ENCODE results near the gene TAF12.
"Not testable (repeated sequence)": the region's sequence is repeated elsewhere in the genome, so short reads cannot be mapped to it uniquely, and the experiment has no call there.

TAF12 gene

GRCh38 chr1:28656335-28656734 is 13.5 kb upstream of the TAF12 start:
- no peak overlapping the region for H2BK120ac ChIP-seq (ENCODE audit: insufficient read depth, low read length, poor library complexity)
- no peak overlapping the region for H2AK5ac ChIP-seq (ENCODE audit: low read length)
- H2BK12ac ChIP-seq (ENCODE audit: low read length), result no peak overlapping the region
- no peak overlapping the region for H3K14ac ChIP-seq (ENCODE audit: low read length)
- no peaks in the 10 kb centered on the region for H3K27me3 ChIP-seq (ENCODE audit: insufficient read depth, low read length)
- no peaks in the 10 kb centered on the region for H3K79me2 ChIP-seq (ENCODE audit: control insufficient read depth, insufficient read depth, low read length, poor library complexity)
- no peak overlapping the region for H3K18ac ChIP-seq (ENCODE audit: low read length)
- no peak overlapping the region for H3K4me2 ChIP-seq (ENCODE audit: low read length)
- H2BK5ac ChIP-seq (ENCODE audit: low read depth, low read length, poor library complexity), result no peak overlapping the region
- H4K12ac ChIP-seq (ENCODE audit: low read depth, low read length), result no peak overlapping the region
- H3K36me3 ChIP-seq (ENCODE audit: control insufficient read depth in 1 of 2, insufficient read depth in 2 of 2, low read length in 2 of 2), result no peaks in the 10 kb centered on the region
- no peaks in the 10 kb centered on the region for H3K79me1 ChIP-seq (ENCODE audit: low read length)
- no peak overlapping the region for H3K23ac ChIP-seq (ENCODE audit: low read length)
- H4K91ac ChIP-seq (ENCODE audit: low read depth, low read length), result no peak overlapping the region
- H3K4me1 ChIP-seq (ENCODE audit: control insufficient read depth in 1 of 2, insufficient read depth in 2 of 2, low read length in 2 of 2), result no peaks in the 10 kb centered on the region
- no peak overlapping the region for H2AFZ ChIP-seq (ENCODE audit: insufficient read depth, low read length, poor library complexity)
- no peaks in the 10 kb centered on the region for H3K9me3 ChIP-seq (ENCODE audit: insufficient read depth, low read depth, low read length)
- no CpG with 5 or more reads among the region's 6 CpGs for whole genome bisulfite sequencing (ENCODE audit: extremely low coverage, insufficient coverage, insufficient read length)
- H3K4ac ChIP-seq (ENCODE audit: low read depth, low read length), result no peak overlapping the region
- no peak for DNase-seq
- no peak overlapping the region for H3K27ac ChIP-seq (ENCODE audit: low read depth, low read length)
- H3K9ac ChIP-seq (ENCODE audit: low read length), result no peak overlapping the region
- H4K8ac ChIP-seq (ENCODE audit: low read depth, low read length), result no peak overlapping the region
- no peak overlapping the region for H3K4me3 ChIP-seq (ENCODE audit: low read depth, low read length)

GRCh38 chr1:28655448-28656311 is 12.8 kb upstream of the TAF12 start:
- not testable (repeated sequence) for H2BK120ac ChIP-seq (ENCODE audit: insufficient read depth, low read length, poor library complexity); H2AFZ ChIP-seq (ENCODE audit: insufficient read depth, low read length, poor library complexity); H4K12ac ChIP-seq (ENCODE audit: low read depth, low read length); H4K8ac ChIP-seq (ENCODE audit: low read depth, low read length); H3K4me1 ChIP-seq (ENCODE audit: control insufficient read depth in 1 of 2, insufficient read depth in 2 of 2, low read length in 2 of 2); H4K91ac ChIP-seq (ENCODE audit: low read depth, low read length); H2AK5ac ChIP-seq (ENCODE audit: low read length); H3K18ac ChIP-seq (ENCODE audit: low read length); DNase-seq; H3K79me2 ChIP-seq (ENCODE audit: control insufficient read depth, insufficient read depth, low read length, poor library complexity); H3K27me3 ChIP-seq (ENCODE audit: insufficient read depth, low read length); H3K9me3 ChIP-seq (ENCODE audit: insufficient read depth, low read depth, low read length); H3K4ac ChIP-seq (ENCODE audit: low read depth, low read length); H3K79me1 ChIP-seq (ENCODE audit: low read length); H3K36me3 ChIP-seq (ENCODE audit: control insufficient read depth in 1 of 2, insufficient read depth in 2 of 2, low read length in 2 of 2); H3K4me2 ChIP-seq (ENCODE audit: low read length); H3K14ac ChIP-seq (ENCODE audit: low read length); H3K9ac ChIP-seq (ENCODE audit: low read length); H2BK5ac ChIP-seq (ENCODE audit: low read depth, low read length, poor library complexity); H3K23ac ChIP-seq (ENCODE audit: low read length); H2BK12ac ChIP-seq (ENCODE audit: low read length); H3K27ac ChIP-seq (ENCODE audit: low read depth, low read length); H3K4me3 ChIP-seq (ENCODE audit: low read depth, low read length)
- WGBS (ENCODE audit: extremely low coverage, insufficient coverage, insufficient read length), result no CpG with 5 or more reads among the region's 10 CpGs

- not testable (repeated sequence) for H2BK12ac ChIP-seq (ENCODE audit: low read length); H2AFZ ChIP-seq (ENCODE audit: insufficient read depth, low read length, poor library complexity); H3K4me2 ChIP-seq (ENCODE audit: low read length); H4K8ac ChIP-seq (ENCODE audit: low read depth, low read length); H3K23ac ChIP-seq (ENCODE audit: low read length); H3K18ac ChIP-seq (ENCODE audit: low read length); H3K9me3 ChIP-seq (ENCODE audit: insufficient read depth, low read depth, low read length); H3K14ac ChIP-seq (ENCODE audit: low read length); H3K79me1 ChIP-seq (ENCODE audit: low read length); H3K36me3 ChIP-seq (ENCODE audit: control insufficient read depth in 1 of 2, insufficient read depth in 2 of 2, low read length in 2 of 2); H2AK5ac ChIP-seq (ENCODE audit: low read length); H3K4ac ChIP-seq (ENCODE audit: low read depth, low read length); H3K79me2 ChIP-seq (ENCODE audit: control insufficient read depth, insufficient read depth, low read length, poor library complexity); H3K27me3 ChIP-seq (ENCODE audit: insufficient read depth, low read length); H3K4me3 ChIP-seq (ENCODE audit: low read depth, low read length); H3K27ac ChIP-seq (ENCODE audit: low read depth, low read length); H2BK120ac ChIP-seq (ENCODE audit: insufficient read depth, low read length, poor library complexity); H2BK5ac ChIP-seq (ENCODE audit: low read depth, low read length, poor library complexity); H3K9ac ChIP-seq (ENCODE audit: low read length); H4K91ac ChIP-seq (ENCODE audit: low read depth, low read length); H3K4me1 ChIP-seq (ENCODE audit: control insufficient read depth in 1 of 2, insufficient read depth in 2 of 2, low read length in 2 of 2); H4K12ac ChIP-seq (ENCODE audit: low read depth, low read length)
- DNase-seq, result peak; percentile 17 to 57
- no CpG with 5 or more reads among the region's 3 CpGs for WGBS (ENCODE audit: extremely low coverage, insufficient coverage, insufficient read length)
Measured at GRCh38 chr1:28653870-28654269, 11.0 kb upstream of the TAF12 start.

- H3K27ac ChIP-seq (ENCODE audit: low read depth, low read length); H2AK5ac ChIP-seq (ENCODE audit: low read length); DNase-seq; H3K4me3 ChIP-seq (ENCODE audit: low read depth, low read length); H2BK5ac ChIP-seq (ENCODE audit: low read depth, low read length, poor library complexity); H3K9ac ChIP-seq (ENCODE audit: low read length); H3K14ac ChIP-seq (ENCODE audit: low read length); H3K4me2 ChIP-seq (ENCODE audit: low read length); H3K36me3 ChIP-seq (ENCODE audit: control insufficient read depth in 1 of 2, insufficient read depth in 2 of 2, low read length in 2 of 2); H3K4me1 ChIP-seq (ENCODE audit: control insufficient read depth in 1 of 2, insufficient read depth in 2 of 2, low read length in 2 of 2); H3K4ac ChIP-seq (ENCODE audit: low read depth, low read length); H4K91ac ChIP-seq (ENCODE audit: low read depth, low read length); H4K12ac ChIP-seq (ENCODE audit: low read depth, low read length); H4K8ac ChIP-seq (ENCODE audit: low read depth, low read length); H3K23ac ChIP-seq (ENCODE audit: low read length); H2BK12ac ChIP-seq (ENCODE audit: low read length); H3K79me1 ChIP-seq (ENCODE audit: low read length); H2BK120ac ChIP-seq (ENCODE audit: insufficient read depth, low read length, poor library complexity); H2AFZ ChIP-seq (ENCODE audit: insufficient read depth, low read length, poor library complexity); H3K79me2 ChIP-seq (ENCODE audit: control insufficient read depth, insufficient read depth, low read length, poor library complexity); H3K27me3 ChIP-seq (ENCODE audit: insufficient read depth, low read length); H3K9me3 ChIP-seq (ENCODE audit: insufficient read depth, low read depth, low read length); H3K18ac ChIP-seq (ENCODE audit: low read length): not testable (repeated sequence)
- WGBS (ENCODE audit: extremely low coverage, insufficient coverage, insufficient read length), result no CpG with 5 or more reads among the region's 13 CpGs
Measured at GRCh38 chr1:28653063-28653462, 10.2 kb upstream of the TAF12 start.
